Activated CD4-positive, alpha-beta T cell treated with anti-CD3 and anti-CD28 coated beads, Interleukin-2, amount 10 ng/mL, durations not matched to agents 24 days and 14 days (primary cell): Measurements from ENCODE around the gene DBET. TPM values are rescaled to one million over a fixed set of nuclear protein-coding genes. Genes with fewer than 3 reads are reported as not detected.
"Not testable (repeated sequence)": the region's sequence is repeated elsewhere in the genome, so short reads cannot be mapped to it uniquely, and the experiment has no call there.

ENCODE experiments used
- DNase-seq: peaks from one replicate; pipeline ENCODE4 v3.0.0; 2022
- H3K27ac Mint-ChIP-seq: one replicate; pipeline ENCODE4 v1.8.0; 2022; ENCODE audit warnings: mild to moderate bottlenecking, mixed read lengths
- H3K27me3 Mint-ChIP-seq: one replicate; pipeline ENCODE4 v1.8.0; 2022; ENCODE audit warnings: mixed read lengths
- H3K36me3 Mint-ChIP-seq: one replicate; pipeline ENCODE4 v1.8.0; 2022; ENCODE audit warnings: low read depth, mild to moderate bottlenecking, mixed read lengths
- H3K4me1 Mint-ChIP-seq: one replicate; pipeline ENCODE4 v1.8.0; 2021; ENCODE audit warnings: mixed read lengths
- H3K4me3 Mint-ChIP-seq: one replicate; pipeline ENCODE4 v1.8.0; 2022; ENCODE audit warnings: mild to moderate bottlenecking, moderate library complexity, mixed read lengths
- H3K9me3 Mint-ChIP-seq: one replicate; pipeline ENCODE4 v1.8.0; 2021; ENCODE audit warnings: mixed read lengths
- intact Hi-C: fragments of 100-400 bp; cut with micrococcal nuclease; formaldehyde crosslinking; loops from one replicate; pipeline ENCODE4 v1.15.1; 2023
- total RNA-seq: library from RNA; stranded (reverse); gene quantifications from 2 replicates; pipeline ENCODE4 v1.2.3, GENCODE V29; 2022

The DBET gene
- total RNA-seq, 1 donor from 2014 or later = not detected

- Mint-ChIP-seq H3K27me3 (peaks cover 35% of the 10 kb centered on the region), H3K9me3 (peaks cover 20% of the 10 kb centered on the region), H3K4me3 (peak overlapping the region; percentile 73), H3K4me1 (peaks cover 15% of the 10 kb centered on the region), H3K36me3 (peaks cover 12% of the 10 kb centered on the region), H3K27ac (peak overlapping the region; percentile 37)
- intact Hi-C loops = not testable (repeated sequence)
- DNase-seq = peak; percentile 71
These were observed 41.6 kb upstream of the DBET start for GRCh38 chr4:190022614-190023281.

- H3K27me3 Mint-ChIP-seq, H3K4me3 Mint-ChIP-seq, H3K4me1 Mint-ChIP-seq, DNase-seq, intact Hi-C loops, H3K27ac Mint-ChIP-seq, H3K36me3 Mint-ChIP-seq, H3K9me3 Mint-ChIP-seq: not testable (repeated sequence)
These were observed 37.1 kb upstream of the DBET start, which contains the start of gene FRG2 for GRCh38 chr4:190027156-190027555. Gene FRG2 (minus strand): TSS chr4:190027256. CDS start chr4:190027204, 52 bp downstream.

- DNase-seq, intact Hi-C loops, H3K4me3 Mint-ChIP-seq, H3K27me3 Mint-ChIP-seq, H3K9me3 Mint-ChIP-seq, H3K36me3 Mint-ChIP-seq, H3K27ac Mint-ChIP-seq, H3K4me1 Mint-ChIP-seq: not testable (repeated sequence)
These were observed 33.0 kb upstream of the DBET start for GRCh38 chr4:190031264-190031663.

- H3K27ac Mint-ChIP-seq, intact Hi-C loops, H3K9me3 Mint-ChIP-seq, H3K4me1 Mint-ChIP-seq, H3K4me3 Mint-ChIP-seq, H3K36me3 Mint-ChIP-seq: not testable (repeated sequence)
- peak; percentile 78 for DNase-seq
- peaks cover 14% of the 10 kb centered on the region for H3K27me3 Mint-ChIP-seq
These were observed 26.5 kb upstream of the DBET start for GRCh38 chr4:190037704-190038388.

- H3K4me1 Mint-ChIP-seq, H3K9me3 Mint-ChIP-seq, H3K36me3 Mint-ChIP-seq, intact Hi-C loops, DNase-seq, H3K27me3 Mint-ChIP-seq, H3K4me3 Mint-ChIP-seq, H3K27ac Mint-ChIP-seq: not testable (repeated sequence)
These were observed 23.4 kb upstream of the DBET start for GRCh38 chr4:190040873-190041272.

- H3K4me1 Mint-ChIP-seq, H3K36me3 Mint-ChIP-seq, H3K4me3 Mint-ChIP-seq, H3K27ac Mint-ChIP-seq, H3K9me3 Mint-ChIP-seq, DNase-seq, H3K27me3 Mint-ChIP-seq, intact Hi-C loops: not testable (repeated sequence)
These were observed 16.7 kb upstream of the DBET start for GRCh38 chr4:190047627-190048026.

- intact Hi-C loops, H3K4me1 Mint-ChIP-seq, DNase-seq, H3K27me3 Mint-ChIP-seq, H3K9me3 Mint-ChIP-seq, H3K36me3 Mint-ChIP-seq, H3K27ac Mint-ChIP-seq, H3K4me3 Mint-ChIP-seq: not testable (repeated sequence)
These were observed 14.7 kb upstream of the DBET start for GRCh38 chr4:190049378-190050239.

GRCh38 chr4:190058997-190059396 is 5.3 kb upstream of the DBET start:
- H3K27ac Mint-ChIP-seq, H3K9me3 Mint-ChIP-seq, intact Hi-C loops, H3K4me3 Mint-ChIP-seq, H3K4me1 Mint-ChIP-seq, H3K27me3 Mint-ChIP-seq, H3K36me3 Mint-ChIP-seq, DNase-seq: not testable (repeated sequence)

GRCh38 chr4:190064805-190065204 is 503 bp downstream of the DBET start:
- intact Hi-C loops, H3K4me3 Mint-ChIP-seq, H3K27ac Mint-ChIP-seq, H3K4me1 Mint-ChIP-seq, H3K27me3 Mint-ChIP-seq, H3K36me3 Mint-ChIP-seq, DNase-seq, H3K9me3 Mint-ChIP-seq: not testable (repeated sequence)

GRCh38 chr4:190068351-190068750 is 4.0 kb downstream of the DBET start:
- H3K27me3 Mint-ChIP-seq, H3K9me3 Mint-ChIP-seq, H3K36me3 Mint-ChIP-seq, H3K27ac Mint-ChIP-seq, DNase-seq, intact Hi-C loops, H3K4me1 Mint-ChIP-seq, H3K4me3 Mint-ChIP-seq: not testable (repeated sequence)

- H3K27ac Mint-ChIP-seq, intact Hi-C loops, H3K27me3 Mint-ChIP-seq, H3K4me3 Mint-ChIP-seq, DNase-seq, H3K4me1 Mint-ChIP-seq, H3K36me3 Mint-ChIP-seq, H3K9me3 Mint-ChIP-seq: not testable (repeated sequence)
These were observed 28.8 kb downstream of the DBET start for GRCh38 chr4:190093052-190093451.

GRCh38 chr4:190094031-190094430 is 29.7 kb downstream of the DBET start:
- not testable (repeated sequence) for H3K4me3 Mint-ChIP-seq, H3K4me1 Mint-ChIP-seq

GRCh38 chr4:190095335-190095734 is 31.0 kb downstream of the DBET start:
- H3K27ac Mint-ChIP-seq, H3K27me3 Mint-ChIP-seq, H3K36me3 Mint-ChIP-seq, H3K4me3 Mint-ChIP-seq, H3K9me3 Mint-ChIP-seq, DNase-seq, H3K4me1 Mint-ChIP-seq, intact Hi-C loops: not testable (repeated sequence)

More at GRCh38 chr4:190094031-190094430, 29.7 kb downstream of the DBET start:
- DNase-seq, H3K27ac Mint-ChIP-seq, H3K27me3 Mint-ChIP-seq, H3K36me3 Mint-ChIP-seq, intact Hi-C loops, H3K9me3 Mint-ChIP-seq: not testable (repeated sequence)

- DNase-seq, intact Hi-C loops, H3K36me3 Mint-ChIP-seq, H3K27ac Mint-ChIP-seq, H3K27me3 Mint-ChIP-seq, H3K4me3 Mint-ChIP-seq, H3K9me3 Mint-ChIP-seq, H3K4me1 Mint-ChIP-seq: not testable (repeated sequence)
These were observed 35.3 kb downstream of the DBET start for GRCh38 chr4:190099605-190100004.
